Anterior cingulate cortex (tissue), 58 donors: ENCODE data around the gene CDH23.

Experiments
- DNase-seq, 58 donors: peaks; one replicate each; lab custom pipeline; 2025; lab: John Stamatoyannopoulos, UW

Gene CDH23

DNA sequence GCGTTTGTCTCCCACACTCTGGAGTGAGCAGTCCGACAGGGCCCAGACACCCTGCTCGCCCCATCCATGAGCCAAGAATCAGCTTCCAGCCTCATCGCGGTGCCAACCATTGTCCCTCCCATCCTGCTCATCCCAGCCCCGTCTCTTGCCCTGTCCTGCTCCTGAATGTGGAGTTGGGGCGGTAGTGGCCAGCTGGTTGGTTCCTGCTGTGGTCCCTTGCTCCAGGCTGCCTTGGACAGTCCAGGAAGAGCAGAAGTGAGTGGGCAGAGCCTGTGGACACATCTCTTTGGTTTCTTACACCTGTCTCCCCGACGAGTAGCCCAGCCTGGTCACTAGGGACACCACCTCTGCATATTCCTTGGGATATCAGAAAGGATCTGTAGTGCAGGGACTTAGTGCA lies 63.9 kb downstream of the CDH23 start:
- DNase-seq: no peak

- no peak for DNase-seq
Measured at GRCh38 chr10:71461457-71461856, 64.7 kb downstream of the CDH23 start.

DNA sequence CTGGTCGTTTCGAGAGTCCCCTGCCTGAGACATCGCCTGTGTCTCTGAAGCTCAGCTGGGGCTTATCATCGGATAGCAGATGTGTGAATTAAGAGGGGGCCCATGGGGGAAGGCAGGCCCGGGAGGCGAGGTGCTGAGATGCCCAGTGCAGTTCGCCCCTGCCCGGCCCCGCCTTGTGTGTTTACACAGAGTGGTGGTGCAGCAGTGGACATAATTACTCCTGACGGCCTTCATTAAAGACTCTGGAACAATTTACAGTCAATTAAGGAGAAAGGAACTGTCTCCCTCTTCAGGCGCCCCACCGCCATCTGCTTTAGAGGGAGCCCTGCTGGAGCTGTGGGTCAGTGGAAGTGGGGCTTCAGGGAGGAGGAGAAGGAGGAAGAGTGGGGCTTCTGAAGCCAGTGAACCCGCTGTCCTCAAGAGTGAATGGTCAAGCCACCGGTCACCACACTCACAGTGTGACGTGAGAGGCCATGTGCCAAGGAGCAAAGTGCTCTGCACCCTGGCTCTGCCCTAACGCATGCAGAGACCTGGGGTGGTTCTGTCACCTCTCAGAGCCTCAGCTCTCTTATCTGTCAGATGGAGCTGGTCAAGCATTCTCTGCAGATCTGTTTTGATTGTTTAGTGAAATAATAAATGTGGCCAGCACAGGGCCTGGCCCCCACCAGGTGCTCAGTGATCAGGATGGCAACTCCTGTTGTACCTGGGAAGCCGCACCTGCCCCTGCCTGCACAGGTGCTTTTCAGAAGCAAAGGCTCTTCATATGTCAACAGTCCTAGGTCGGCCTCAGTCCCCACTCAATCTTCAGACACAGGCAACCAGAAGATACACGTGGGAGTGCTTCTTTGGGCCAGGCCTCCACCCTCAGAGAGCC lies 65.6 kb downstream of the CDH23 start:
- no peak for DNase-seq

DNA sequence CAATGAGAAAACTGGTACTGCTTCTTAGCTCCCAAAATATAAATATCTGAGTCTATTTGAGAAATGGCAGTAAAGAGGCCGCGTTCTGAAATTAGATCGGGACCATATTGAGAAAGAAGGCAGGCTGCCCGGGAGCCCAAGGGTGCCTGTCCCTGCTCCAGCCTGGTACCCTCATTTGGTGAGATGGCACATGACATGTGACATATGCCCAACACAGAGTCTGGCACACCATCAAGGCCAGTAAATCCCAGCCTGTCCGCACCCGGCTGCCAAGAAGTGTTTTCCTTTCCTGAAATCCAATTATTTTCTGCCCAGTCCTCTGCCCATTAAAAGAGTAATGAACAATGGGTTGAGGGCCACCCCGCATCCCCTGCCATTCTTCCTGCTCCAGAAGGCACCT lies 66.4 kb downstream of the CDH23 start:
- DNase-seq: peak in 1 of 58 donors; percentile 7

GRCh38 chr10:71465551-71466252 lies 69.0 kb downstream of the CDH23 start:
- no peak for DNase-seq

- DNase-seq: no peak
Measured at GRCh38 chr10:71466330-71466729, 69.6 kb downstream of the CDH23 start.

DNA sequence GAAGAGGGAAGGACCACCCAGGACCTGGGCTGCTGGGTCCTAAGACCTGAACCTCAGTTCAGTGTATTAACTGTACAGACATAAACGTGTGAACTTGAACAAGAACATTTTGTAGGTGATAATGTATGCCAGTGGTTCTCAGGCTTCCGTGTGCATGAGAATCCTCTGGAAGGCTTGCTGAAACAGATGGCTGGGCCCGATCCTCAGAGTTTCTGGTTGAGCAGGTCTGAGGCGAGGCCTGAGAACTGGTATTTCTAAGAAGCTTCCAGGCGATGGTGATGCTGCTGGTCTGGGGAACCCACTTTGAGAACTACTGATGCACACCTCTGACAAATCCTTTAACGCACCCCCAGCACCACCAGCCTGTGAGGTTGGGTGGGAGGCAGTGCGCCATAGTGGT lies 70.4 kb downstream of the CDH23 start:
- DNase-seq: no peak

GRCh38 chr10:71467569-71468362 lies 71.0 kb downstream of the CDH23 start:
- DNase-seq: no peak

- no peak for DNase-seq
Measured at GRCh38 chr10:71468363-71469094, 71.8 kb downstream of the CDH23 start.

DNA sequence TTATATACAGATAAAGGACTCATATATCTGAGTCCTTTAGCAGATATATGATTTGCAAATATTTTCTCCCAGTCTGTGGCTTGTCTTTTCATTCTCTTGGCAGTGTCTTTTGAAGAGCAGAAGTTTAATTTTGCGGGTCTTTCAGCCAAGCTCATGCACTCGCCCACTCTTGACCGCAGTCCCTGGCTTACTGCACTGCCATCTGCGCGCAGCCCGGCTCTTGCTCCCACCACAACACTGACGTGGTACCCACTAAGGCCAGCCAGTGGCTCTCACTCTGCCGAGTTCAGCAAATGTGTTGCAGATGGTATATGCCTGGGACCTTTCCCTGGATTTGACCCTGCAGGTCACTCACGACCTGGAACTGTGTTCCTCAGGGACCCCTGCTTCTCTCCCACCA lies 74.3 kb downstream of the CDH23 start:
- DNase-seq: peak in 1 of 58 donors; percentile 17

GRCh38 chr10:71471957-71472365 lies 75.2 kb downstream of the CDH23 start:
- DNase-seq: no peak

DNA sequence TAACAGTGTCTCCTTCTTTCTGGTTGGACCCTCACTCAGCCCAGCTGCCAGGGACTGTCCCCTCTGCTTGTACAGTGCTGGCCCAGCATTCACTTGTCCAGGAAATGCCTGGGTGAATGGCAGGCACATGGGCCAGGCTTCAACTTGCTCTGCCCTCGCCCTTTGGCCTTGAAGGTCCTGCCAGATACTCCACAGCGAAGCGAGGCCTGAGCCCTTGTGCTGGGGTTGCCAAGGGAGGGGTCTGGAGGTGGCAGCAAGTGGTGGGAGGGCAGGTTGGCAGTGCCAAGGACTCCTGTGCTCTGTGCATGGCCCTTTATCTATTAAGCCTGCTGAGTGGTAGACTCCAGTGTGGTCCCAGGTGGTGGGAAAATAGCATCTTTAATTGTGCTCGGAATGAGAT lies 75.7 kb downstream of the CDH23 start:
- no peak for DNase-seq

DNA sequence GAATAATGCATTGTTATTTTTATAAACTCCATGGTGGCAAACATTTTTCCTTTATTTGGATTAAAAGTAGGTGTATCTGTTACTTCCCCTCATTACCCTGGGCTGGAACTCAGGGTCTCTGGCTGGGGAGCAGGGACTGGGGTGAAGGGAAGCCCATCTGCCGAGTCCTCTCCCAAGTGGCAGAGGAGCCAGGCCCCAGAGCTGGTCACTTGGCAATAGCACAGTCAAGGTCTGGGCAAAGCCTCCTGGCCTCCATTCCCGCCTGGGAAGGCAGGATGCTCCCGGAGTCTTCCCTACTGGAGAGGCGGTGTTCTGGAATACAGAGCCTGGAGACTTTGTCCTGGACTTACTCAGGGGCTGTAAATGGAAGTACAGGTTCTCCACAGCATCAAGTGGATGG lies 76.2 kb downstream of the CDH23 start:
- DNase-seq: no peak

DNA sequence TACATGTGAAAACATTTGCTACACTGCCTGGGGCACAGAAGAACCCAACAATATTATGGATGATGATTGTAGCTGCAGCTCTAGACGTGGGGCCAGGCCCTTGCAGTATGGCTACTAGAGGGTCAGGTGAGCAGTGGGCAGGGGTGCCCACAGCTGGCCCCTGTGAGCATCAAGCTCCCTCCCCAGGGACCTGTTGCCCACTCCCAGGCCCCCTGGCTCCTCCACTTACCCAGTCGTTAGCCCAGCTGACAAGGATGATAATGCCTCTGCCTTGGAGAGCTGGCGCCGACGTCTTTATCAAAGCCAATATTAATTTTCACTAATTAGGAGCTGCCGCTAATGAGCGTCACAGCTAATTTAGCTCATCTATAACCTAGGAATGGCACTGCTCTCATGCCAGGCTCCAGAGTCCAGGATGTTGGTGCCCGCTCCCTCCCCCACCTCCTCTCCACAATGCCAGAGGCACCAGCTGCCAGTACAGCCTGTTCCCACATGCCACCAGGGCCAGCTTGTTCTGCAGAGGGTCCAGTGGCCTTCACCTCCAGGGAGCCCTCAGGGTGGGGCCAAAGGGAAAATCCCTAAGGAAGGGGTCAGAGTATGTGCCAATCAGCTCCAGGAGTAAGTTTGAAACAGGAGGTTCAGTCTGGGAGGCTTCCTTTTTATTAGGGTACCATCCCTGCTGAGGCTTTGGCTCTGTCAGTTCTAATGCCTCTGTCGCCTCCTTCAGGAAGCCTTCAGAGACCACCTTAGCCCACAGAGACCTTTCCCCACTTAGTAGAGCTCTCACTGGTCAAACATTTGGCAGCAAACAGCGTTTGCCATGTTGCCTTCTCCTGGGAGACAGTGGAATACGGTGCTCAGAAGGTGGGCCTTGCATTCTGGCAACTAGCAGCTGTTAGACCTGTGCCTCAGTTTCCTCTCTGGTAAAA lies 77.2 kb downstream of the CDH23 start:
- peak in 12 of 58 donors; percentile 6 to 55 (median 16) for DNase-seq

GRCh38 chr10:71474702-71475242 lies 78.1 kb downstream of the CDH23 start:
- DNase-seq: no peak

- no peak for DNase-seq
Measured at GRCh38 chr10:71475243-71475871, 78.6 kb downstream of the CDH23 start.

DNA sequence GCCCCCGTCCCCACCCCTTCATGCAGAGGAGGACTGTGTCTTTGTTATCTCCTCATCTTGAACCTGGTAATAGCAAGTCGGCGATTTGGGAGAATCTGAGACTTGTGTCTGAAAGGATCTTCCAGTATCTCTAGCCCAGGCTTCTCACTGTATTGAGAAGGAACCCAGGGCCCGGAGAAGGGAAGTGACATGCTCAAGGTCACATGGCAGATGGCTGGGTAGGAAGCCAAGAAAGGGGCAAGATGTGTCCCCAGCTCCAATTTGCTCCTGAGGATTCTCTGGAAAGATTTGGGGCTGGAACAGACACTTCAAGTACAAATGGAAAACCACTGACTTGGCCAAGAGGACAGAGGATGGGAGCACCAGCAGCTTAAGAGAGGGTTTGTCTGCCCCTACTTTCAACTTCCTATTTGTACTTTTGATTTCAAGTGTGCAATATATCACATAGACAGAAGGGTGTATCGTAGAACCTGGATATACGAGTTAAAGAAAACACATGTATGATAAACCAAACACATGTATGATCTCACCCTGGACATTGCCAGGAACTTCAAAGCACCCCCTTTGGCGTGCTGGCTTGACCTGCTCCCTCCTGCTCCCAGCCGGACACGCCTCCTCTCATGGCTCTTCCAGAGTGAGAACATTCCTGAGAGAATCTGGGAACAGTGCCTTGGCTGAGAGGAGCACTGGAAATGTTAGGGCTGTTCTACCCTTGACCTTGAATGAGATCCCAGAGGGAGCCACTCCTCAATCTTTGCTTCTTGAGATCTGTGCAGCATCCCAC lies 79.7 kb downstream of the CDH23 start:
- DNase-seq: no peak

- DNase-seq: no peak
Measured at GRCh38 chr10:71478173-71478572, 81.5 kb downstream of the CDH23 start.
